ENCODE results near the gene CT47C1.

CT47C1 gene

DNA sequence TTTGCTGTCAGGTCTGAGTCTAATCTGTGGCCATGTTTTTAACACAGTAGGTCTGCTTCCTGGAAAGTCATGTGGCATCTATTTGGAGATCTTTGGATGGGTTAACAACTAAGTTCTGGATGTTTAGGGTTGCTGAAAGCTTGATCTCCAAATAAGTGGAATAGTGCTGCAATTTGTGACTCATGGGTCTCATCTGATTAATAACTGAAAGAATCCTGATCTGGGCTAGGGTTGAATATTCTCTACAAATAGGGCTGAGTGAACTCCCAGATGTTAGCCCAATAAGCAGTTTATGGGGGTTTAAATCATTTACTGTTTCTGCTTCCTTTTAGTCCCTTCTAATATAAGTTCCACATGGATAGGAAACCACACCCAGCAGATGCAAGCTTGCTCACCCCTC is 23.1 kb downstream of the CT47C1 start:
- no peak overlapping the region for H3K4me3 ChIP-seq (ENCODE audit: low read length)
- no peaks in the 10 kb centered on the region for H3K9me3 ChIP-seq (ENCODE audit: control insufficient read depth, insufficient read depth, low read length)
- no peaks in the 10 kb centered on the region for H3K27me3 ChIP-seq (ENCODE audit: control insufficient read depth, insufficient read depth, low read length)
- H3K36me3 ChIP-seq (ENCODE audit: control insufficient read depth, insufficient read depth, low read length): no peaks in the 10 kb centered on the region
- no peak for DNase-seq (ENCODE audit: low read depth, low spot score)
- H3K27ac ChIP-seq (ENCODE audit: low read length): no peak overlapping the region
- no peaks in the 10 kb centered on the region for H3K4me1 ChIP-seq (ENCODE audit: control insufficient read depth, insufficient read depth, low read length)

DNA sequence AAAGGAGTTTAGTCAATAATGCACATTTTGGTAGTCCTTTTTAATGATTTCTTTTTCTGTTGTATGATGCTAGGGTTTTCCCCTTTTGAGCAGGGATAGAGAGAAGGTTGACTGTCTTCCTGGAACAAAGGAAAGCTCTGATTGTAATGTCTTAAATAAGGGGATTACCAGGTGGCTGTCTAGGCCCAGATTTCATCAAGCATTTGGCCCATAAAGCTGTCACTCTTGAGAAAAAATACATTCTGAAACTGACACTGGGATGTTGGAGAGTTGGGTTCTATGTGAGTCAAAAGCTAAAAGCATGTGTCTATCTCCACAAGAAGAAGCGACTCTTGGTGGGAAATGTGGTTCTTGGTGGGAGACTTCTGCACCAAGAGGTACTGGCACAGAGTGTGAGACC is 28.4 kb downstream of the CT47C1 start:
- H3K27me3 ChIP-seq (ENCODE audit: control insufficient read depth, insufficient read depth, low read length): no peaks in the 10 kb centered on the region
- H3K27ac ChIP-seq (ENCODE audit: low read length): no peak overlapping the region
- H3K4me1 ChIP-seq (ENCODE audit: control insufficient read depth, insufficient read depth, low read length): no peaks in the 10 kb centered on the region
- no peak for DNase-seq (ENCODE audit: low read depth, low spot score)
- no peak overlapping the region for H3K4me3 ChIP-seq (ENCODE audit: low read length)
- WGBS (ENCODE audit: insufficient coverage, insufficient read length): no CpG with 5 or more reads among the region's 1 CpG
- H3K9me3 ChIP-seq (ENCODE audit: control insufficient read depth, insufficient read depth, low read length): no peaks in the 10 kb centered on the region
- no peaks in the 10 kb centered on the region for H3K36me3 ChIP-seq (ENCODE audit: control insufficient read depth, insufficient read depth, low read length)

DNA sequence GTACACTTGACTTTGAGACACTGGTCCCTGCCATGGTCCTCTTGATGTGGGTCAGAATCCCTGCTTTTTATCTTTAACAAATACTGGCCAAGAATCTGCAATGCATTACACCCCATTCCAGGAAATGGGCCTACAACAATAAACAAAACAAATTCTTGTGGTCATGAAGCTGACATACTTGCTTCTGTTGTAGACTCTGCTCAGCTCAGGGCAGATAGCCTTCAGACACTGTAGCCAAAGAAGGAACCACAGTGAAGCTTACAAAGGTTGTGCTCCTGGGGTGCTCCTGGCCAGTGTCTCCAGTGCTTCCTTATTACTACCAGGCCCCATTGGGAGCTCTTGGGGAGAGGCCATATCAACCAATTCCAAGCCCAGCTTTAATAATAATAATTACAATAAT is 33.0 kb downstream of the CT47C1 start:
- Histone ChIP-seq H3K9me3 (ENCODE audit: control insufficient read depth, insufficient read depth, low read length) (no peaks in the 10 kb centered on the region), H3K4me1 (ENCODE audit: control insufficient read depth, insufficient read depth, low read length) (no peaks in the 10 kb centered on the region), H3K4me3 (ENCODE audit: low read length) (no peak overlapping the region), H3K27me3 (ENCODE audit: control insufficient read depth, insufficient read depth, low read length) (no peaks in the 10 kb centered on the region), H3K27ac (ENCODE audit: low read length) (no peak overlapping the region), H3K36me3 (ENCODE audit: control insufficient read depth, insufficient read depth, low read length) (no peaks in the 10 kb centered on the region)
- DNase-seq (ENCODE audit: low read depth, low spot score): no peak

DNA sequence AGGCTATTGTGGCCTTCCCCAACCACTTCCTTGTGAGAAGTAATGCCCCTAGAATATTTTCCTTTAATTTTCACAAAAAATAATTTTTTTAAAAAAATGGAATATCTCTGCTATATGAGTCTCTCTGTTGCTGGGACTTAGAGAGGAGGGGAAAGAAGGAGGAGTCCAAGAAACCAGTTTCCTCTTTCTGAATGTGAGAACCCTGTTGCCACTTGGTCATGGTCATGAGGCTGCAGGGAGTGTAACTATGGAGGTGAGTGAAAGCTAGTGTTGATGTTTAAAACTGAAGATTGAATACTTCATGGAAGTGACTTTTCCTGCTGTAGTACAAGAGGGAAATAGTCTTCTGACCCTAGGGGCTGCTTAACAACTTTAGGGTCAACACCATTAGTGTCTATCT is 34.4 kb downstream of the CT47C1 start:
- no peaks in the 10 kb centered on the region for H3K27me3 ChIP-seq (ENCODE audit: control insufficient read depth, insufficient read depth, low read length)
- no peak for DNase-seq (ENCODE audit: low read depth, low spot score)
- H3K36me3 ChIP-seq (ENCODE audit: control insufficient read depth, insufficient read depth, low read length): no peaks in the 10 kb centered on the region
- H3K4me3 ChIP-seq (ENCODE audit: low read length): no peak overlapping the region
- H3K4me1 ChIP-seq (ENCODE audit: control insufficient read depth, insufficient read depth, low read length): no peaks in the 10 kb centered on the region
- no peaks in the 10 kb centered on the region for H3K9me3 ChIP-seq (ENCODE audit: control insufficient read depth, insufficient read depth, low read length)
- H3K27ac ChIP-seq (ENCODE audit: low read length): no peak overlapping the region

DNA sequence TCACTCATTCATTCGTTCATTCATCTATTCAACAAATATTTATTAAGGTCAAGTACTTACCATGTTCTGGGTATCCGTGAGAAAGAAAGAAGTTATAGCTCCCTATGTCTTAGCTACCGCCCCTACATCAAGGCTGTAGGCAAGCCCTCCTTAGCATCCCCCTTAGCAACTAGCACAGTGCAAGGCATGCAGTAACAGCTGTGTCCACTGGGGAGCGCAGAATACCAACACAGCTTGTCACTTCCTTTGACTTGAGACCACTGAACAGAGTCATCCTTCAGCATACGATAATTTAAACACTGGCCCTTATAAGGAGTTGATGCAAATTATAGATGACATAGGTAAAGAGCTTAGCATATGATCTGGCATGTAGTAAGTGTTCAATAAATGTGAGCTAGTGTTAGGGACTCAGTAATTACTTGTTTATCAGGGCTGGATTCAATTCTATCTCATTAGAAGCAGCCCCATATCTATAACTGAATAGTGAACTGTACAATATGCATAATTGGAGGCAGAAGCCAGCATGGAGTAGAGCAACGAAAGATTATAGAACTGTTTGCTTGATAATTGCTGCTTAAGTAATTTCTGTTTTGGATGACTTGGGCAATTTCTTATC is 46.1 kb downstream of the CT47C1 start:
- no peaks in the 10 kb centered on the region for H3K36me3 ChIP-seq (ENCODE audit: control insufficient read depth, insufficient read depth, low read length)
- H3K4me3 ChIP-seq (ENCODE audit: low read length): no peak overlapping the region
- H3K27ac ChIP-seq (ENCODE audit: low read length): no peak overlapping the region
- no CpG with 5 or more reads among the region's 6 CpGs for WGBS (ENCODE audit: insufficient coverage, insufficient read length)
- no peaks in the 10 kb centered on the region for H3K4me1 ChIP-seq (ENCODE audit: control insufficient read depth, insufficient read depth, low read length)
- no peaks in the 10 kb centered on the region for H3K27me3 ChIP-seq (ENCODE audit: control insufficient read depth, insufficient read depth, low read length)
- peak; percentile 47 for DNase-seq (ENCODE audit: low read depth, low spot score)
- no peaks in the 10 kb centered on the region for H3K9me3 ChIP-seq (ENCODE audit: control insufficient read depth, insufficient read depth, low read length)

DNA sequence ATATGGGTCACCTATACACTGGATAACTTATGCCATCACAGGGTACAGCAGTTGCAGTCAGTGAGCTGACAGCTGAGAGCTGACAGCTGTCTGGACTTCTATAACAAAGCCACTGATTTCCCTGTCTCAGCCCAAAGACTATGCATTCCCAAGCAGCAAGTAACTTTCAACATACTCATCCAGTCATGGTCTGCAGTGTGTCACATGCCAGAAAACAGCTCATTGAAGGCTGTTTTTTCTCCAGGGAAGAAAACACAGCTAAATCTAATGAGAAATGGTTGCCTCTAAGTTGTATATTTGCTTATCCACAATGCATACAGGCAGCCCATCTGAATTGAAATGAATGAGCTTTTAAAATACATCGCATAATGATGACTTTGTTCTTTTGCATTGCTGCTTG is 48.5 kb downstream of the CT47C1 start:
- no peaks in the 10 kb centered on the region for H3K36me3 ChIP-seq (ENCODE audit: control insufficient read depth, insufficient read depth, low read length)
- WGBS (ENCODE audit: insufficient coverage, insufficient read length): no CpG with 5 or more reads among the region's 1 CpG
- no peaks in the 10 kb centered on the region for H3K27me3 ChIP-seq (ENCODE audit: control insufficient read depth, insufficient read depth, low read length)
- H3K4me3 ChIP-seq (ENCODE audit: low read length): no peak overlapping the region
- H3K9me3 ChIP-seq (ENCODE audit: control insufficient read depth, insufficient read depth, low read length): no peaks in the 10 kb centered on the region
- no peak overlapping the region for H3K27ac ChIP-seq (ENCODE audit: low read length)
- no peaks in the 10 kb centered on the region for H3K4me1 ChIP-seq (ENCODE audit: control insufficient read depth, insufficient read depth, low read length)
- no peak for DNase-seq (ENCODE audit: low read depth, low spot score)

All from iPS DF 6.9 (cell line).